Stimulated activated naive CD8-positive, alpha-beta T cell treated with anti-CD3 and anti-CD28 coated beads, Interleukin-15, amount 100 ng/mL, for 72 hours (primary cell): ENCODE data around the gene ZNF627.
A peak's percentile ranks its signal among the peaks of the same experiment; 100 is the strongest.

ENCODE experiments used
- ATAC-seq: fragments of 150-1000 bp; cut with Tn5 transposase; 2 replicates; pipeline ENCODE4 v1.10.0; 2021; ENCODE audit warnings: mild to moderate bottlenecking, moderate library complexity
- DNase-seq, 2 donors: peaks; one replicate each; pipeline ENCODE4 v3.0.0; 2021 to 2022
- H3K27ac Mint-ChIP-seq, 2 donors: one replicate each; pipeline ENCODE4 v1.8.0; 2022; ENCODE audit warnings: mild to moderate bottlenecking in 2 of 2, mixed read lengths in 2 of 2, moderate library complexity in 2 of 2
- H3K27me3 Mint-ChIP-seq: one replicate; pipeline ENCODE4 v1.8.0; 2022; ENCODE audit warnings: mixed read lengths
- H3K4me1 Mint-ChIP-seq: one replicate; pipeline ENCODE4 v1.8.0; 2022; ENCODE audit warnings: mild to moderate bottlenecking, mixed read lengths
- H3K4me3 Mint-ChIP-seq, 2 donors: one replicate each; pipeline ENCODE4 v1.8.0; 2022; ENCODE audit warnings: mild to moderate bottlenecking in 2 of 2, mixed read lengths in 2 of 2, moderate library complexity in 1 of 2
- H3K9me3 Mint-ChIP-seq, 2 donors: one replicate each; pipeline ENCODE4 v1.8.0; 2022; ENCODE audit warnings: mixed read lengths in 2 of 2

The ZNF627 gene

DNA sequence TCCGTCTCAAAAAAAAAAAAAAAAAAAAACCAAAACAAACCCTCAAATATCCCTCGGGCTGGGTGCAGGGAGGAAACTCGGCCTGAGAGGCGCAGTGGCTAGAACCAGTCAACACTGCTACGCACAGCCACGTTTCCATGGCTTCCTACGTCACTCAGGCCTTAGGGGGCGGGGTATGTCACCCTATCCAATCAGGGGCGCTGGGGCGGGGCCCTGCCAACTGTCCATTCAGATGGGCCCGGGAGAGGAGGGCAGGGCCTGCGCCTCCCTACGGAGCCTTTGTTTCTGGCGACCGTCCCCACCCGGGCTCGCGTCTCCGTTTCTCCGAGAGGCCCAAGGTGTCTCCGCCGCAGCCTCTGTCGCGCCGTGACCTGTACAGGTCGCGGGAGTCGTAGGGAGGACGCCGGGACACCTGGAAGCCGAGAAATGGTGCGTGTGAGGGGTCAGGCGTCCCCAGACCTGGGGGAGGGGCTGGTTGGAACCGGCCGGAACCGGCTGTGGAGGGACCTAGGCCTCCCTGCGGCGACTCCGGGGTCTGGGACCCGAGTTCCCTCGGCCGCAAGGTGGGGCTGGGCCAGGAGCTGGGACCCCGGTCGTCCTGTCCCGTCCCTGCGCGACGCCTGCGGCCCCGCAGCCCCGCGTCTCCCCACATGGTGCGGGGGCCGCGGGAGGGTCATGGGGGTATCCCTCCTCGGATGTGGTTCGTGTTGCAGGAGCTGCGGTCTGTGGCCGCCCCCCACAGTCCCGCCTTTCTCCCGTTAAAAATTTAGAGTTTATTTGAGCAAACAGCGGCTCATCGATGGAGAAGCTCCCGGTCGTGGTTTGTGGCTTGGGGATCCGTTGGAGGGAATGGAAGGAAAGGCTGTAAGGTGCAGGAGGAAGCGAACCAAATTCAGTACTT, at the start of gene ZNF627:
TSS of gene ZNF627 (plus strand) at position 282 of the 901 bp plus-strand sequence. CDS start at position 427, 145 bp downstream.
- peak within 1 kb of the TSS; percentile 89 to 98 for H3K4me3 Mint-ChIP-seq
- no peaks in the 10 kb centered on the region for H3K27me3 Mint-ChIP-seq
- peaks cover 46% of the 10 kb centered on the region for H3K4me1 Mint-ChIP-seq
- peak within 1 kb of the TSS; percentile 95 for H3K27ac Mint-ChIP-seq
- no peaks in the 10 kb centered on the region for H3K9me3 Mint-ChIP-seq
- peak; percentile 100 for ATAC-seq
- DNase-seq, result peak; percentile 95 to 98

DNA sequence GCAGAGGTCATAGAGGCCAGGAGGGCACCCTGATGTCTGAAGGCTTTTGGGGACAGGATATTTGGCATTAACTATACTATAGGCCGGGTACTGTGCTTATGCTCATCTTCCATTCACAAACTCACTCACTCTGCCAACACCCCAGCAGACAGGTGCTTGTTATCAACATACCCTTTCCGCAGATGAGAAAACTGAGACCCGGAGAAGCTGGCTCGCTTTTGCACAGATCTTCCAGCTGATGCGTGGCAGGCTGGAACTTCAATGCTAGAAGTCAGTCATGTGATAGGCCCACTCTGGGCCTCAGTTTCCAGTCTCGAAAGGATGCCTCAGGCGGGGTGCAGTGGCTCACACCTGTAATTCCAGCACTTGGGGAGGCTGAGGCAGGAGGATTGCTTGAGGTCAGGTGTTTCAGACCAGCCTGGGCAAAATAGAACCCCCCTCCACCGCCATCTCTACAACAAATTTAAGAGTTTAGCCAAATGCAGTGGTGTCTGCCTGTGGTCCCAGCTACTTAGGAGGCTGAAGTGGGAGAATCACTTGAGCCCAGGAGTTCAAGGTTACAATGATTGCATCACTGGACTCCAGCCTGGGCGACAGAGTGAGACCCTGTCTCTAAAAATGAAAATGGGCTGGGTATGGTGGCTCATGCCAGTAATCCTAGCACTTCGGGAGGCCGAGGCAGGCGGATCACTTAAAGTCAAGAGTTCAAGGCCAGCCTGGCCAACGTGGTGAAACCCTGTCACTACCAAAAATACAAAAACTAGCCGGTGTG, 49.2 kb upstream of the ZNF627 start:
- no peak for ATAC-seq

DNA sequence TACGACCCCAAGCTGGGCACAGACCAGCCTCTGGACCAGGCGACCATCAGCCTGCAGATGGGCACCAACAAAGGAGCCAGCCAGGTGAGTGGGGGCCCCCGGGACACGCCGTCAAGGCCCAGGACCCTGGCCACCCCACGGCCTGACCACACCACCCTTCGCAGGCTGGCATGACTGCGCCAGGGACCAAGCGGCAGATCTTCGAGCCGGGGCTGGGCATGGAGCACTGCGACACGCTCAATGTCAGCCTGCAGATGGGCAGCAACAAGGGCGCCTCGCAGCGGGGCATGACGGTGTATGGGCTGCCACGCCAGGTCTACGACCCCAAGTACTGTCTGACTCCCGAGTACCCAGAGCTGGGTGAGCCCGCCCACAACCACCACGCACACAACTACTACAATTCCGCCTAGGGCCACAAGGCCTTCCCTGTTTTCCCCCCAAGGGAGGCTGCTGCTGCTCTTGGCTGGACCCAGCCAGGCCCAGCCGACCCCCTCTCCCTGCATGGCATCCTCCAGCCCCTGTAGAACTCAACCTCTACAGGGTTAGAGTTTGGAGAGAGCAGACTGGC, 47.8 kb upstream of the ZNF627 start:
- Mint-ChIP-seq H3K4me3 (no peak overlapping the region), H3K4me1 (peaks cover 7% of the 10 kb centered on the region), H3K27ac (peak overlapping the region in 1 of 2 donors; percentile 52), H3K27me3 (no peaks in the 10 kb centered on the region), H3K9me3 (no peaks in the 10 kb centered on the region)
- no peak for DNase-seq
- no peak for ATAC-seq

More for the DNA sequence above, 49.2 kb upstream of the ZNF627 start:
- no peaks in the 10 kb centered on the region for H3K4me1 Mint-ChIP-seq
- no peak overlapping the region for H3K4me3 Mint-ChIP-seq
- H3K27ac Mint-ChIP-seq, result no peak overlapping the region
- no peaks in the 10 kb centered on the region for H3K9me3 Mint-ChIP-seq
- peaks cover 8% of the 10 kb centered on the region for H3K27me3 Mint-ChIP-seq
- no peak for DNase-seq

DNA sequence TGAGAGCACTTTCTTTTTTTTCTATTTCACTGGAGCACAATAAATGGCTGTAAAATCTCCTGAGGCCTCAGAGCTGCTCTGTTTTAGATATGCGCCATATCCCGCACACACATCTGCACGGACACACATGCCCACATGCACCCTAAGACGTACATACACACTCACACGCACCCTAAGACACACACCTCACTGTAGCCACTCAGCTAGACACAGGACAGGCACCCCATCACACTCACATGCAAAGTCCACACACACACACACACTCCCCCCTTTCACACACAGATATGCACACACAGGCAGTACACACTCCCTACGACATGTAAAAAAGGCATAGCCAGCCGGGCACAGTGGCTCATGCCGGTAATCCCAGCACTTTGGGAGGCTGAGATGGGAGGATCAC, 47.0 kb upstream of the ZNF627 start:
- no peak overlapping the region for H3K4me3 Mint-ChIP-seq
- no peak overlapping the region for H3K27ac Mint-ChIP-seq
- H3K9me3 Mint-ChIP-seq, result no peaks in the 10 kb centered on the region
- H3K4me1 Mint-ChIP-seq, result peaks cover 10% of the 10 kb centered on the region
- ATAC-seq, result no peak
- no peaks in the 10 kb centered on the region for H3K27me3 Mint-ChIP-seq
- DNase-seq, result no peak

DNA sequence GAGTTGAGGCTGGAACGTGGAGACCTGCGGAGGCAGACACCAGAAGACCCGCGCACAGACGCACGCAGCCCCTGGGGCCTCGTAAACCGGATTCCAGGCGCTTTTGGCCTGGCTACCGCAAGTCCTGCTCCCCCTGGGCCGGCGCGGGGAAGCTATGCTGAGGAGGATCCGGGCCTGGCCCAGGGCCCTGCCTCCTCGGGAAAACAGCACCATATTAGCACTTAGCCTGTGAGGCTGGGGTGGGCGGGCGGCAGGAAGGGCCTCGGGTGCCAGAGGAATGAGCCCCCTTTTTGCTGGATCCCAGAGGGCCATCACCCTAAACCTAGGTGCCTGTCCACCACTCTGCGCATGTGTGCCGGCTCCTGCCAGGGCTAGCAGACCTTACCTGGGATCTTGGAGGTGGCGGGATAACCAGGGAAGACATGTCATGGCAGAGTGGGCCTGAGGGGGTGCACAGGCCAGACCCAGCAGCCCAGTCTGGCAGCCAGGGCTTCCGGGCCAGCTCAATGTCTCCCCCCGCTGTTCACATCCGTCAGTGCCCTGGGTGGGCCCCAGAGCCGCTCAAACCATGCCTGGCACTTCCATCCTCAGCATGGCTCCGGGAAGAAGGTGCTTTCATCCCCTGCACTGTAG, 45.6 kb upstream of the ZNF627 start:
- peak; percentile 39 for ATAC-seq
- no peak for DNase-seq
- peaks cover 22% of the 10 kb centered on the region for H3K4me1 Mint-ChIP-seq
- no peaks in the 10 kb centered on the region for H3K9me3 Mint-ChIP-seq
- no peak overlapping the region for H3K4me3 Mint-ChIP-seq
- no peak overlapping the region for H3K27ac Mint-ChIP-seq
- H3K27me3 Mint-ChIP-seq, result no peaks in the 10 kb centered on the region

DNA sequence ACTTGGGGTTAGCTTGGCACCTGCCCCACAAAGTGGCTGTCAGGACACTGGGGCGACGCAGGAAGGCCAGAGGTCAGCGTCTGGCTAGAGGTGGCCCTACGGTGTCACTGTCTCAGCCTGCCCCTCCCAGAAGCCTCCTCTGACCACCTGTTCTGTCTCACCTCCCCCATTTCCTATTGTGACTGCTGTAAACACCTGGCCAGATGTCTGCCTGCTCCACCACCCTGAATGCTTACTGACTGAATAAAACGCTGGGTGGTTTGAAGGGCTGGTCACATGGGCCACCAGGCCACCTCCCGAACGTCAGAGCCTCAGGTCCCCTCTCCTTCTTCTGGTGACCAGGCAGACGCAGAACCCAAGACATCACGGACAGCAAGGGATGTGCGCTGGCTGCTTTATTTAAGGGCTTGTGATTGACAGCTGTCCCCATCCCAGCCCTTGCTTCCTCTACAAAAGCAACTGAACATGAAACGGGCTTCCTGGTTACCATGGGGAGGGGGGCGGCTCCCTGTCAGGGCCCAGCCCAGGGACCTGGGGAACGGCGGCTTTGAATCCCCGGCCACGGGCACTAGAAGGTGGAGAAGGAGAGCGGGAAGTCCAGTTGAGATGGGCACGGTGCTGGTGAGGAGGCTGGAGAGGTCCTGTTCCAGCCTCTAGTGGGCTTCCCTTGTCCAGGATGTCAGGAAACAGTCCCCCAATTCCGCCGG, 44.5 kb upstream of the ZNF627 start:
- H3K27me3 Mint-ChIP-seq, result no peaks in the 10 kb centered on the region
- H3K9me3 Mint-ChIP-seq, result no peaks in the 10 kb centered on the region
- H3K4me3 Mint-ChIP-seq, result no peak overlapping the region
- H3K27ac Mint-ChIP-seq, result peak overlapping the region in 1 of 2 donors; percentile 86
- H3K4me1 Mint-ChIP-seq, result peaks cover 31% of the 10 kb centered on the region
- DNase-seq (no peak), ATAC-seq (no peak)

DNA sequence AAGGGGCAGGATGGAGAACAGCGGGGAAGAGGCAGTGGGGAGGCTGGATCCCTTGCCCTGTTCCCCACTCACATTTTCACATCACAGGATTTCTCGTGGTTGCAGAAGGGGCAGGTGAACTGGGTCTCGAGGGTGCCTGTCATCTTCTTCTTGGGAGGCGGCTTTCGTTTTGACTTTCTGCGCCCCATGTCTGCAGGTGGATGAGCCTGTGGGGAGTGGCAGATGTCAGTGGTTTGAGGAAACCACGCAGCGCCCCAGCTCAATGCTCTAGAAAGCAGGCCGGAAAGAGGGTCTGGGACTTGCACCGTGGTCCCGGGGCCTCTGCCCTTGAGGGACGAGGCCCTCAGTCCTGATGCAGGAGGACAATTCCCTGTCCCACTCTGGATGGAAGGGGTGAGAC, 43.1 kb upstream of the ZNF627 start:
- no peak for DNase-seq
- ATAC-seq, result no peak
- peaks cover 42% of the 10 kb centered on the region for H3K4me1 Mint-ChIP-seq
- H3K27ac Mint-ChIP-seq, result no peak overlapping the region
- no peaks in the 10 kb centered on the region for H3K27me3 Mint-ChIP-seq
- no peak overlapping the region for H3K4me3 Mint-ChIP-seq
- no peaks in the 10 kb centered on the region for H3K9me3 Mint-ChIP-seq

DNA sequence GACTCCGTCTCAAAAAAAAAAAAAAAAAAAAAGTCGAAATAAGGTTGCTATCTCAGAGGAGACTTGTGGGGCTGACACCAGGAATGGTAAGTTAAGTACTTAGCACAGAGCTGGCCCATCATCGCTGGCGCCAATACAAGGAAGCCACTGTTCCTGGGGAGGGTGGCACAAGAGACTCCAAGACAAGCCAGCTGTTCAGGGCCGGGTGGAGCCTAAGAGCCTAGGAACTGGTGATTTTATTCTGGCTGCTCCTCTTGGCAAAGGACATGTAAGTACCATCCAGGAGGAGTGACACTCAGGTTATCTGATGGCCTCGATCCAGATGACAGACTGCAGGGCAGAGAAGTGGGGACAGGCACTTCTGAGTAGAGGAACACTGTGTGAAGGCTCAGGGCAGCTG, 42.0 kb upstream of the ZNF627 start:
- peaks cover 48% of the 10 kb centered on the region for H3K4me1 Mint-ChIP-seq
- H3K27ac Mint-ChIP-seq, result peak overlapping the region; percentile 27 to 65
- DNase-seq, result no peak
- ATAC-seq, result no peak
- H3K4me3 Mint-ChIP-seq, result no peak overlapping the region
- no peaks in the 10 kb centered on the region for H3K27me3 Mint-ChIP-seq
- H3K9me3 Mint-ChIP-seq, result no peaks in the 10 kb centered on the region

DNA sequence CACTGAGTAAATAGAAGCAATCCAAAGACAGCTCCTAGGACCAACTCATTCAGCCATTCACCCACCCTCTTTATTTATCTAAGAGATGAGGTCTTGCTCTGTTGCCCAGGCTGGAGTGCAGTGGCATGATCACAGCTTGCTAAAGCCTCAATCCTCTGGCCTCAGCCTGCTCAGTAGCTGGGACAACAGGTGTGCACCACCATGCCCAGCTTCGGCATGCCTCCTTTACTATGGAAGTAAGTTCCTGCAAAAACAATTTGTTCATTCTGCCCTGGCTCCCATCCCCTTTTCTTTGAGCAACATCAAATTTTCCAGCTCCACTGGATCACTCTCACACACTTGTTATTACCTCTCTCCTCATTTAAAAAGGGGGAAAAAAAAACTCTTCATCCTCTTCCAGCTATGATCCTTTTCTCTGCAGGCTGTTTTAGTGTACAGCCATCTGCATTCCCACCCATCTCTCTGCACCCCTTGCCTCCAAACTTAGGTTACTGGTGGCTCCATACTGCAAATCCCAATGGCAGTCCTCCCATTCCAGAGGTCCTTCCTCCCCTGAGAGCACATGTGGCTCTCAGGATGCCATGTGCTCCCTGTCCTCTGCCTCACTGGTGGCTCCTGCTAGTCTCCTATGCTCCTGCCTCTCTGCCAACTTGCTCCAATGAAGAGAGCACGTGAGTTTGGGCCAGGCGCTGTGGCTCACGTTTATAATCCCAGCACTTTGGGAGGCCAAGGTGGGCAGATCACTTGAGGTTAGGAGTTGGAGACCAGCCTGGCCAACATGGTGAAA, 40.5 kb upstream of the ZNF627 start:
- H3K4me3 Mint-ChIP-seq, result peak overlapping the region; percentile 20 to 46
- no peaks in the 10 kb centered on the region for H3K9me3 Mint-ChIP-seq
- no peak for ATAC-seq
- peak overlapping the region in 1 of 2 donors; percentile 56 for H3K27ac Mint-ChIP-seq
- H3K27me3 Mint-ChIP-seq, result no peaks in the 10 kb centered on the region
- DNase-seq, result no peak
- H3K4me1 Mint-ChIP-seq, result peaks cover 56% of the 10 kb centered on the region

DNA sequence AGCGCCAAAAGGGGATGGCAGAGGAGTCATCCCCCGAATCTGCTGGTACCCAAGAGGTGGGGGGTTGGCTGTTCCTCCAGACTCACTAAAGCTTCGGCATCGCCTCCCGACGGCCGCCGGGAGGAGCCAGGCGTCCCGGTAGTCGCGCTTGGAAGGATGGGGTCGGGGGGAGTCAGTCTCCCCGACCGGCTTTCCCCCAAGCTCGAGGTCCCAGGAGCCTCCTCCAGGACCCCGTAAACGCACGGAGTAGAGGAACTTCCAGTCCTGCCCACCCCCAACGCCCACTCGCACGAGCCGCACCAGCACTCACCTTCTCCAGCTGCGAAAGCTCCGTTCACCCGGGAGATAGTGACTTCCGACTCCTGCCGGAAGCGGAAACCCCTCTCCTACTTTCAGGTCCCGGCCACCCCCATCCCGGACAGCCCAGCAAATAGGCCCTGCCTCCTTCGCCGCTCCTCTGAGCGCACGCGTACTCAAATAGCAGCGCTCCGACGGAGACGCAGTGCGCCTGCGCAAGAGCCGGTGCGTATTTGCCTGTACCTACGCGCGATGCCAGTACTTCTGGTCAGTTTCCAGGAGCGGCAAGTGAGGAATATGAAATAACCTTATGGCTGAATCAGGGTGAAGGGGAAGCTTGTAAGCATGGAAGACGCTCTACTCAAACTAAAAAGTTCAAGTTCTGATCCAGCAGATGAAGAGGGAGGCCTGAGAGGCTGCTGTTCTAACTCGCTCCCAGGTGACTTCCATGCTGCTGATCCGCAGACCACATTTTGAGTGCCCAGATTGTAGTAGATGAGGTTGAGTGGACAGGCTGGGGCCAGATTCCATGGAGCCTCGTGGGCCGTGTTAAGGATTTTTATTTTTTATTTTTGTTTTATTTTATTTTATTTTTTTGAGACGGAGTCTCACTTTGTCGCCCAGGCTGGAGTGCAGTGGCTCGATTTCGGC, 38.1 kb upstream of the ZNF627 start, which contains the start of gene ELOF1:
TSS of gene ELOF1 (minus strand) at position 350 of the 948 bp plus-strand sequence. CDS start 4,883 bp downstream, outside the sequence.
- H3K27ac Mint-ChIP-seq, result peak within 1 kb of the TSS; percentile 95
- peak; percentile 96 for ATAC-seq
- peaks cover 58% of the 10 kb centered on the region for H3K4me1 Mint-ChIP-seq
- peak within 1 kb of the TSS; percentile 95 to 96 for H3K4me3 Mint-ChIP-seq
- no peaks in the 10 kb centered on the region for H3K9me3 Mint-ChIP-seq
- H3K27me3 Mint-ChIP-seq, result no peaks in the 10 kb centered on the region
- peak; percentile 94 to 97 for DNase-seq

DNA sequence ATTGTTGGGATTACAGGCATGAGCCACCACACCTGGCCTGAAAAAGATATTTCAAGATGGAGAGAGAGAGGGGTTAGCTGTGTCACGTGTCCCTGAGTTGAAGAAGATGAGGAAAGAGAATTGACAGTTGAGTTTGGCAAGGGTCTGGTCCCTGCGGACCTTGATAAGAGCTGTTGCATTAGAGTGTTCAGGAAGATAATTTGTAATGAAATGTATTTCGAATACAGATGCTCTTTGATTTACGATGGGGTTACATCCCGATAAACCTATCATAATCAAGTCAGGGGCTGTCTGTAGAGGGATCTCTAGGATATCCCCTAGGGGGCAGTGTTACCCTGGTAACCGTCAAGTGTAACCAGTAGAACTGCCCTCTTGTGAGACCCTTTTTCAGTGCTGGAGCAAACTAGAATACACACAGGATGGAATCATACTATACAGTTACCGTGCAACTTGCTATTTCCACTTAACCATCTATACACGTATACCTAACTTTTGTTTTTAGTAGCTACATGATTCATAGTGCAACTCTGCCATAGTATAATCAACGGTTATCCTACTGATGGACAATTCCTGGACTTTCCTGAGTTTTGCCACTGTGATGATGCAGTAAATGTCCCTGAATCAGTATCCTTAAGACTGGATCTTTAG, 36.8 kb upstream of the ZNF627 start:
- no peaks in the 10 kb centered on the region for H3K9me3 Mint-ChIP-seq
- H3K27ac Mint-ChIP-seq, result peak overlapping the region; percentile 59 to 69
- ATAC-seq (peak; percentile 83), DNase-seq (peak; percentile 72 to 80)
- H3K4me1 Mint-ChIP-seq, result peaks cover 51% of the 10 kb centered on the region
- H3K27me3 Mint-ChIP-seq, result no peaks in the 10 kb centered on the region
- peak overlapping the region; percentile 95 to 96 for H3K4me3 Mint-ChIP-seq

DNA sequence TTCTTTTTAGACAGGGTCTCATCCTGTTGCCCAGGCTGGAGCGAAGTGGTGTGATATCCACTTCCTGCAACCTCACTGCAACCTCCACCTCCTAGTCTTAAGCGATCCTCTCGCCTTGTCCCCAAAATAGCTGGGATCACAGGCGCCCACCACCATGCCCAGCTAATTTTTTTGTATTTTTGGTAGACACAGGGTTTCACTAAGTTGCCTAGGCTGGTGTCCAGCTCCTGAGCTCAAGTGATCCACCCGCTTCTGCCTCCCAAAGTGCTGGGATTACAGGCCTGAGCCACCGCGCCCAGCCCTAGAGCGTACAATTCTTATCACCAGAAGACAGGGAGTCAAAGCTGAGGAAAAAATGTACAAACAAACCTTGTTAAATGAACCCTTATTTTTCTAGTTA, 33.8 kb upstream of the ZNF627 start:
- H3K9me3 Mint-ChIP-seq, result no peaks in the 10 kb centered on the region
- H3K4me1 Mint-ChIP-seq, result peaks cover 38% of the 10 kb centered on the region
- H3K4me3 Mint-ChIP-seq, result no peak overlapping the region
- no peak for ATAC-seq
- no peak for DNase-seq
- no peak overlapping the region for H3K27ac Mint-ChIP-seq
- no peaks in the 10 kb centered on the region for H3K27me3 Mint-ChIP-seq
